ENCODE data around the gene SH3GLB2.

- TF ChIP-seq POLR2AphosphoS5 (IDR thresholded peaks at IDR 0.05; ENCODE audit: low read depth, low read length) (no peak), TAF1 (IDR thresholded peaks at IDR 0.05; ENCODE audit: borderline replicate concordance, insufficient read depth, low read length) (no peak), SIN3A (IDR thresholded peaks at IDR 0.05; ENCODE audit: borderline replicate concordance, insufficient read depth, low read length) (no peak), FOXP2 (optimal IDR thresholded peaks at IDR 0.05; ENCODE audit: borderline replicate concordance, extremely low read depth, extremely low read length, insufficient read depth) (no peak), REST (IDR thresholded peaks at IDR 0.05; ENCODE audit: insufficient read depth in 1 of 2, low read depth in 2 of 2, low read length in 2 of 2) (no peak)
Observed at GRCh38 chr9:129010267-129010975, 17.7 kb downstream of the SH3GLB2 start.

All from PFSK-1 (cell line).